Trophoblast cell (in vitro differentiated cells and primary cell): ENCODE measurements around the gene ARMC9.
"Not testable (repeated sequence)": the region's sequence is repeated elsewhere in the genome, so short reads cannot be mapped to it uniquely, and the experiment has no call there.

Experiments
- DNase-seq, 2 donors: peaks; one replicate each; pipeline ENCODE4 v3.0.0-alpha.2; 2016
- H2AFZ ChIP-seq: 2 replicates; pipeline ENCODE4 v1.6.1; 2013; ENCODE audit warnings: low read length, moderate library complexity, mild to moderate bottlenecking; ENCODE audit not compliant: insufficient read depth, poor library complexity
- H2AK5ac ChIP-seq: 2 replicates; pipeline ENCODE4 v1.6.1; 2013; ENCODE audit warnings: mild to moderate bottlenecking, low read length
- H2BK120ac ChIP-seq: 2 replicates; pipeline ENCODE4 v1.6.1; 2013; ENCODE audit warnings: low read length, mild to moderate bottlenecking, moderate library complexity; ENCODE audit not compliant: insufficient read depth, poor library complexity
- H2BK12ac ChIP-seq: 2 replicates; pipeline ENCODE4 v1.6.1; 2013; ENCODE audit warnings: mild to moderate bottlenecking, low read length, moderate library complexity
- H2BK5ac ChIP-seq: 2 replicates; pipeline ENCODE4 v1.6.1; 2013; ENCODE audit warnings: low read length, low read depth, moderate library complexity, mild to moderate bottlenecking; ENCODE audit not compliant: poor library complexity
- H3K14ac ChIP-seq: 2 replicates; pipeline ENCODE4 v1.6.1; 2013; ENCODE audit warnings: mild to moderate bottlenecking, low read length
- H3K18ac ChIP-seq: 2 replicates; pipeline ENCODE4 v1.6.1; 2013; ENCODE audit warnings: mild to moderate bottlenecking, low read length
- H3K23ac ChIP-seq: 2 replicates; pipeline ENCODE4 v1.6.1; 2013; ENCODE audit warnings: low read length
- H3K27ac ChIP-seq: 2 replicates; pipeline ENCODE4 v1.5.1; 2013; ENCODE audit warnings: low read depth, mild to moderate bottlenecking, inconsistent platforms, low read length, moderate library complexity
- H3K27me3 ChIP-seq: 2 replicates; pipeline ENCODE4 v1.6.1; 2013; ENCODE audit warnings: inconsistent platforms, mild to moderate bottlenecking, low read length, moderate library complexity; ENCODE audit not compliant: insufficient read depth
- H3K36me3 ChIP-seq, 2 experiments: 1 replicate in 1 of 2; 2 replicates in 1 of 2; pipeline ENCODE4 v1.6.1; 2013; ENCODE audit warnings: low read length in 2 of 2, mild to moderate bottlenecking in 2 of 2, moderate library complexity in 1 of 2; ENCODE audit not compliant: insufficient read depth in 2 of 2, control insufficient read depth in 1 of 2
- H3K4ac ChIP-seq: 2 replicates; pipeline ENCODE4 v1.6.1; 2013; ENCODE audit warnings: low read depth, mild to moderate bottlenecking, low read length, moderate library complexity
- H3K4me1 ChIP-seq, 2 experiments: 1 replicate in 1 of 2; 2 replicates in 1 of 2; pipeline ENCODE4 v1.6.1; 2013; ENCODE audit warnings: low read length in 2 of 2, mild to moderate bottlenecking in 2 of 2, moderate library complexity in 1 of 2; ENCODE audit not compliant: insufficient read depth in 2 of 2, control insufficient read depth in 1 of 2
- H3K4me2 ChIP-seq: 2 replicates; pipeline ENCODE4 v1.6.1; 2013; ENCODE audit warnings: inconsistent platforms, mild to moderate bottlenecking, low read length, moderate library complexity
- H3K4me3 ChIP-seq: 2 replicates; pipeline ENCODE4 v1.5.1; 2013; ENCODE audit warnings: mild to moderate bottlenecking, low read depth, low read length, inconsistent platforms
- H3K79me1 ChIP-seq: one replicate; pipeline ENCODE4 v1.6.1; 2013; ENCODE audit warnings: low read length
- H3K79me2 ChIP-seq: 2 replicates; pipeline ENCODE4 v1.6.1; 2013; ENCODE audit warnings: low read length, mild to moderate bottlenecking; ENCODE audit not compliant: control insufficient read depth, insufficient read depth, poor library complexity
- H3K9ac ChIP-seq: 2 replicates; pipeline ENCODE4 v1.6.1; 2013; ENCODE audit warnings: mild to moderate bottlenecking, low read length
- H3K9me3 ChIP-seq: 2 replicates; pipeline ENCODE4 v1.6.1; 2013; ENCODE audit warnings: low read depth, mild to moderate bottlenecking, control low read depth, inconsistent platforms, low read length; ENCODE audit not compliant: insufficient read depth
- H4K12ac ChIP-seq: 2 replicates; pipeline ENCODE4 v1.6.1; 2013; ENCODE audit warnings: low read depth, mild to moderate bottlenecking, low read length, moderate library complexity
- H4K8ac ChIP-seq: 2 replicates; pipeline ENCODE4 v1.6.1; 2013; ENCODE audit warnings: low read depth, mild to moderate bottlenecking, low read length, moderate library complexity
- H4K91ac ChIP-seq: one replicate; pipeline ENCODE4 v1.6.1; 2013; ENCODE audit warnings: low read depth, mild to moderate bottlenecking, low read length, moderate library complexity
- WGBS: extraction: QIAGEN DNeasy Blood & Tissue Kit; methylation state at CpG from one replicate; pipeline ENCODE4 v1.1.7; 2013; ENCODE audit warnings: missing lambda C conversion rate; ENCODE audit not compliant: insufficient read length, insufficient coverage; ENCODE audit errors: extremely low coverage; 5-methylcytosine and 5-hydroxymethylcytosine counted together

The ARMC9 gene

GRCh38 chr2:231178805-231179204 lies 19.6 kb upstream of the ARMC9 start:
- not testable (repeated sequence) for H3K27me3 ChIP-seq, H3K79me2 ChIP-seq, H2BK12ac ChIP-seq, H3K79me1 ChIP-seq, H2BK120ac ChIP-seq, H2BK5ac ChIP-seq, H2AK5ac ChIP-seq, H4K8ac ChIP-seq, H3K9ac ChIP-seq, H3K14ac ChIP-seq, H3K27ac ChIP-seq, H3K4me2 ChIP-seq, H3K4me1 ChIP-seq, H2AFZ ChIP-seq, DNase-seq, H3K4ac ChIP-seq, H3K9me3 ChIP-seq, H4K12ac ChIP-seq, H3K23ac ChIP-seq, H4K91ac ChIP-seq, H3K4me3 ChIP-seq, H3K18ac ChIP-seq
- no CpG with 5 or more reads among the region's 5 CpGs for WGBS
- peaks cover 6 to 14% of the 10 kb centered on the region in 2 experiments for H3K36me3 ChIP-seq

DNA sequence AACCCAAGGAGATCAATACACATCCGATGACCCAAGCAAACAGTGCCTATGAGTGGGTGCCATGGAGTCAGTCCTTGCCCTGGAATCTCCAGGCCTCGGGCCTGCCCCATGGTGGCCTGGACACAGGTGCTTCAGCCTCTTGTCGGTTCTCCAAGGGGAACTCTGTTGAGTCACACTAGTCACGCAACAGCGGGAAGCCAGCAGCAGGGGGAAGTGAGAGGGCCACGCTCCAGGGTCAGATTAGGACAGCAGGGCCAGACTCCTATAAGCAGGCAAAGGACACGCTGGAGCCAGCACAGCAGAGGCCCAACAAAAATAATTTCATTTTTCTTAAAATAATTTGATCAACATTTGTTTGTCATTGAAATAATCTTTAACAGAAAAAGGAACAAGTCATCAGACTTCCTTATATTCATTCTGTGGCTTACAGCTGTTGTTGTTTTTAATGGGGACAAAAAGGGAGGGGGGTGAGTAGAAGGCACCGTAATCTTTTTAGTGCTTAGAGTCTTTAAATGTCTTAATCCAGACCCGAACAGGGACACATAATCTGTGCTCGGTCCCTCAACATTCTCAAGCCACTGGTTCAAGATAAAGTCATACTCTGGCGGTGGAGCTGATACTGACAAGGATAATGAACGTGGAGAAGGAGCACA lies 16.4 kb upstream of the ARMC9 start:
- Histone ChIP-seq H4K8ac (no peak overlapping the region), H2AFZ (no peak overlapping the region), H2BK120ac (no peak overlapping the region), H3K4me2 (no peak overlapping the region), H2BK5ac (no peak overlapping the region), H3K27me3 (no peaks in the 10 kb centered on the region), H3K4me3 (no peak overlapping the region), H3K18ac (no peak overlapping the region), H3K79me1 (no peaks in the 10 kb centered on the region), H3K4me1 (no peaks in the 10 kb centered on the region), H3K9ac (no peak overlapping the region), H2BK12ac (no peak overlapping the region), H3K14ac (no peak overlapping the region), H3K27ac (no peak overlapping the region), H3K23ac (no peak overlapping the region), H4K12ac (no peak overlapping the region), H3K36me3 (no peaks in the 10 kb centered on the region), H3K4ac (no peak overlapping the region), H3K79me2 (no peaks in the 10 kb centered on the region), H4K91ac (no peak overlapping the region), H2AK5ac (no peak overlapping the region), H3K9me3 (no peaks in the 10 kb centered on the region)
- DNase-seq, result peak; percentile 87 to 88
- no CpG with 5 or more reads among the region's 12 CpGs for WGBS

DNA sequence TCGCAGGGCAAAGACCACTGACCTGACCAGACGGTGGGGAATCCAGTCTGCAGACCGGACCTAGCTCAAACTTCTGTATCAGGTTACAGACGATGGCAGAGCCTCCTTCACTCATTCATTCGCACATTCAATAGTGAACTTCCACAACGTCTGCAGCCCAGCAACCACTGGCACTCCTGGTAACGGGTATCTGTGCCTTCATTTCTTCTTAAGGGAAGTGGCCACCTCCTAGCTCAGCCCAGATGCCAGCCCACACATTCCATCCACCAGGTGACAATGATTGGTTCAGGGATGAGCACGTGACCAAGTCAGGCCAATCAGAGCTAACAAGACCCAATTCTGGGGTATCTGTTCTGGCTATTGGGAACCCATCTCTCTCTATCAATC lies 15.9 kb upstream of the ARMC9 start:
- Histone ChIP-seq H3K4me2 (no peak overlapping the region), H3K27ac (no peak overlapping the region), H3K18ac (no peak overlapping the region), H2BK120ac (no peak overlapping the region), H3K4me3 (no peak overlapping the region), H4K8ac (no peak overlapping the region), H3K79me2 (no peaks in the 10 kb centered on the region), H4K12ac (no peak overlapping the region), H4K91ac (no peak overlapping the region), H3K36me3 (no peaks in the 10 kb centered on the region), H3K14ac (no peak overlapping the region), H3K23ac (no peak overlapping the region), H2BK5ac (no peak overlapping the region), H2AFZ (no peak overlapping the region), H3K27me3 (no peaks in the 10 kb centered on the region), H3K9ac (no peak overlapping the region), H2BK12ac (no peak overlapping the region), H3K9me3 (no peaks in the 10 kb centered on the region), H3K79me1 (no peaks in the 10 kb centered on the region), H2AK5ac (no peak overlapping the region), H3K4me1 (no peaks in the 10 kb centered on the region), H3K4ac (no peak overlapping the region)
- DNase-seq, result peak in 1 of 2 donors; percentile 34
- WGBS, result no CpG with 5 or more reads among the region's 8 CpGs

GRCh38 chr2:231183851-231184250 lies 14.6 kb upstream of the ARMC9 start:
- no peaks in the 10 kb centered on the region for H3K4me1 ChIP-seq
- WGBS, result no CpG with 5 or more reads among the region's 8 CpGs
- H2AFZ ChIP-seq, result no peak overlapping the region
- H4K91ac ChIP-seq, result no peak overlapping the region
- H3K27me3 ChIP-seq, result no peaks in the 10 kb centered on the region
- H3K9ac ChIP-seq, result no peak overlapping the region
- no peak overlapping the region for H3K18ac ChIP-seq
- no peak overlapping the region for H2BK120ac ChIP-seq
- H3K23ac ChIP-seq, result no peak overlapping the region
- no peak overlapping the region for H3K4ac ChIP-seq
- H4K8ac ChIP-seq, result no peak overlapping the region
- no peak overlapping the region for H3K4me2 ChIP-seq
- no peak overlapping the region for H3K4me3 ChIP-seq
- no peak overlapping the region for H2BK5ac ChIP-seq
- no peaks in the 10 kb centered on the region for H3K79me1 ChIP-seq
- H3K79me2 ChIP-seq, result no peaks in the 10 kb centered on the region
- no peak overlapping the region for H3K14ac ChIP-seq
- H3K27ac ChIP-seq, result no peak overlapping the region
- no peak for DNase-seq
- H2AK5ac ChIP-seq, result no peak overlapping the region
- no peak overlapping the region for H2BK12ac ChIP-seq
- no peaks in the 10 kb centered on the region for H3K9me3 ChIP-seq
- H3K36me3 ChIP-seq, result no peaks in the 10 kb centered on the region
- no peak overlapping the region for H4K12ac ChIP-seq
